ENCODE data around the gene SPDYE18.
"Not testable (repeated sequence)": the region's sequence is repeated elsewhere in the genome, so short reads cannot be mapped to it uniquely, and the experiment has no call there.

The SPDYE18 gene

DNA sequence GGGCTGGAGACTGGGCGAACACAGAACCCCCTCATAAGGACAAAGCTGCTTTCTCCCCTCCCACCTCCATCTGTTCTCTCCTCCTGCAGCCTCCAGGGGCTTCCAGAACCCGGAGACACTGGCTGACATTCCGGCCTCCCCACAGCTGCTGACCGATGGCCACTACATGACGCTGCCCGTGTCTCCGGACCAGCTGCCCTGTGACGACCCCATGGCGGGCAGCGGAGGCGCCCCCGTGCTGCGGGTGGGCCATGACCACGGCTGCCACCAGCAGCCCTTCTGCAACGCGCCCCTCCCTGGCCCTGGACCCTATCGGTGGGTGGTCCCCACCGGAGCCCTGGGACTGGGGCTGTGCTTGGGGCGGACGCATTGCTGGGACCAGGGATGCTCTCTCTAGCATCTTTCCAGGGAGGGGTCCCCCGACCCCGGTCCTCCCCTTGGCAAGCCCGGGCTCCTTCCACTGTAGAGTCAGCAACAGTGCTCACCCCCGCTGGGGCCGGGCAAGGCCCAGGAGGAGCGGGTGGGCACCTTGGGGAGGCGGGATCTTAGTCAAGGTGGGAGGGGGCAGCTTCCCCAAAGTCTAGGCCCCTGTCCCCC is 56.8 kb downstream of the SPDYE18 start:
- DNase-seq = not testable (repeated sequence)

DNA sequence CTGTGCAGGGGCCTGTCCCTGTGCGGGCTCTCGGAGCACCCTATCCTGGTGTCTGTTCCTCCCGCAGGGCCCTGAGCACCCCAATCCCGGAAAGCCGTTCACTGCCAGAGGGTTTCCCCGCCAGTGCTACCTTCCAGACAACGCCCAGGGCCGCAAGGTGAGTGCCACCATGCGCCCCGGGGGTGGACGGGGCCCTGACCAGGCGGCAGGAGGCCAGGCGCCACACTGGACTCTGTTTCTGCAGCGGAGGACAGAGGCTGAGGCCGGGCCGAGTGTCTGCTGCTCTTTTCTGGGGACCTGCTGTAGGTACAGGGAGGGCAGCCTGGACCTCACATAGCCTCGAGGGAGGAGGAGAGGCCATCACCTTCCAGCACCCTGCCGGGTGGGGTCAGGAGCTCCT is 58.2 kb downstream of the SPDYE18 start:
- not testable (repeated sequence) for DNase-seq

DNA sequence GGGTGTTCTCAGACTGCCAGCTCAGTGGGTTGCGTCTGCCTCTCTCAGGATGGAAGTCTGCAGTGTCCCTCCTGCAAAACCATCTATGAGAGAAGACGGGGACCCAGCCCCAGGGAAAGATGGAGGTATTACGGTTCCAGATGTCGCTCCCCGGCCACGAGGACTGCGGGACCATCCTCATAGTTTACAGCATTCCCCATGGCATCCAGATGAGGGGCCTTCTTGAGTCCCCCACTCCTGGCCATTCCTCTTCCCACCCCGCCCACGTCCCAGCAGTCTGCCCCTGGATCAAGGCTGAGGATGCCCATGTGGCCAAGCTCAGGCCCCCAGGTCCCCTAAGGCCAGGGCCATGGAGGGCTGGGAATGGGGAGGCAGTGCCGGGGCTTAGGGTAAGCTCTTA is 59.1 kb downstream of the SPDYE18 start:
- not testable (repeated sequence) for DNase-seq

DNA sequence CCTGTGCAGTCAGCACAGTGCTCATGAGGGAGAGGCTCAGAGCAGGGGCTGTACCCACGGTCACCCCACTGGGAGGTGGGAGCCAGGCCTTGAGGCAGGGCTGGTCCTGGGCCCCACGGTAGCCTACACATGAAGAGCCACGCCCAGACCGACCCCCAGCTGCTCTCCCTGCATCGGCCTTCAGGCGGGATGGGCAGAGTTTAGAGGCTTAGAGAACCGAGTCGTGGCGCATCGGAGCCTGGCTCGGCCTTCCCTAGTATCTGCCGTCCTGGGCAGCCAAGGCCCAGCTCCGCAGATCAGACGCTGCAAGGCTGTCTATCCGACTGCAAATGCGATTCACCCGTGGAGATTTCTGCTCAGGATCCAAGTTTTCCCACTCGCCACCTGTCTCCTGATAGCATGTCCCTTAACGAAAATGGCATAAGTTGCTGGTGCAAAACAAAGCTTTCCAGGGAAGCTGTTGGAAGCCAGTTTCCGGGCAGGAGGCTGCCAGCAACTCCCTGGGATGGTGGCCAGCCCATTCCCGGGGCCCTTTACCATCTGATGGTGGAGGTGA is 59.6 kb downstream of the SPDYE18 start:
- DNase-seq = not testable (repeated sequence)

DNA sequence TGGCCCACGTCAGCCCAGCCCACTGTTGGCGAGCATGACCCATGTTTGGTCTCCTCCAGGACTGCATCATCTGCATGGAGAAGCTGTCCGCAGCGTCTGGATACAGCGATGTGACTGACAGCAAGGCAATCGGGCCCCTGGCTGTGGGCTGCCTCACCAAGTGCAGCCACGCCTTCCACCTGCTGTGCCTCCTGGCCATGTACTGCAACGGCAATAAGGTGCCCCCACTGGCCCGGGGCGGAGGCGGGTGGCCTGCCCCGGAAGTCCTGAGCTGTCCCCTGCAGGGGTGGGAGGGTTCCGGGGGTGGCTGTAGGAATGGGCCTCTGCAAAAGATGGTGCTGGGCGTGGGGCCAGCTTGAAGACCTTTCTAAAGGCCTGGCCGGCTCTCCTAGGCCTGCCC is 60.3 kb downstream of the SPDYE18 start:
- not testable (repeated sequence) for DNase-seq
